Activated naive CD8-positive, alpha-beta T cell treated with anti-CD3 and anti-CD28 coated beads, Interleukin-2, amount 50 U/mL, for 16 hours (primary cell): ENCODE results near the gene HTATSF1.

Experiments used
- DNase-seq: peaks from one replicate; pipeline ENCODE4 v3.0.0-alpha.2; 2020; ENCODE audit warnings: low read depth, low spot score

Gene HTATSF1, protein sequence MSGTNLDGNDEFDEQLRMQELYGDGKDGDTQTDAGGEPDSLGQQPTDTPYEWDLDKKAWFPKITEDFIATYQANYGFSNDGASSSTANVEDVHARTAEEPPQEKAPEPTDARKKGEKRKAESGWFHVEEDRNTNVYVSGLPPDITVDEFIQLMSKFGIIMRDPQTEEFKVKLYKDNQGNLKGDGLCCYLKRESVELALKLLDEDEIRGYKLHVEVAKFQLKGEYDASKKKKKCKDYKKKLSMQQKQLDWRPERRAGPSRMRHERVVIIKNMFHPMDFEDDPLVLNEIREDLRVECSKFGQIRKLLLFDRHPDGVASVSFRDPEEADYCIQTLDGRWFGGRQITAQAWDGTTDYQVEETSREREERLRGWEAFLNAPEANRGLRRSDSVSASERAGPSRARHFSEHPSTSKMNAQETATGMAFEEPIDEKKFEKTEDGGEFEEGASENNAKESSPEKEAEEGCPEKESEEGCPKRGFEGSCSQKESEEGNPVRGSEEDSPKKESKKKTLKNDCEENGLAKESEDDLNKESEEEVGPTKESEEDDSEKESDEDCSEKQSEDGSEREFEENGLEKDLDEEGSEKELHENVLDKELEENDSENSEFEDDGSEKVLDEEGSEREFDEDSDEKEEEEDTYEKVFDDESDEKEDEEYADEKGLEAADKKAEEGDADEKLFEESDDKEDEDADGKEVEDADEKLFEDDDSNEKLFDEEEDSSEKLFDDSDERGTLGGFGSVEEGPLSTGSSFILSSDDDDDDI

DNA sequence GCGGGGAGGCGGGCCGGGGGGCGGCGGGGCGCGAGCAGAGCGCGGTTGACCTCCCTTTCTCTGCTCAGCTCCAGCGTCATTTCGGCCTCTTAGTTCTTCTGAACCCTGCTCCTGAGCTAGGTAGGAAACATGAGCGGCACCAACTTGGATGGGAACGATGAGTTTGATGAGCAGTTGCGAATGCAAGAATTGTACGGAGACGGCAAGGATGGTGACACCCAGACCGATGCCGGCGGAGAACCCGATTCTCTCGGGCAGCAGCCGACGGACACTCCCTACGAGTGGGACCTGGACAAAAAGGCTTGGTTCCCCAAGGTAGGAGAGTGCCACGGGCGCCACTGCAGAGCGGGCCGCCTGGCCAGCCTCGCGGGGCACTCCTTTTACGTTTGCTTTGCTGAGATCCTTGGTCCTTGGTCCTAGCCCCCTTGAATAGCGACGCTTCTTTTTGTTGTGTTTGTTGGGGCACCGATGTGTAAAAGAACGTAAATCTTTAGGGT is at the start of gene HTATSF1:
TSS of gene HTATSF1 (plus strand) at position 37 of the 497 bp plus-strand sequence. CDS start at position 130, 93 bp downstream.
- no peak for DNase-seq

DNA sequence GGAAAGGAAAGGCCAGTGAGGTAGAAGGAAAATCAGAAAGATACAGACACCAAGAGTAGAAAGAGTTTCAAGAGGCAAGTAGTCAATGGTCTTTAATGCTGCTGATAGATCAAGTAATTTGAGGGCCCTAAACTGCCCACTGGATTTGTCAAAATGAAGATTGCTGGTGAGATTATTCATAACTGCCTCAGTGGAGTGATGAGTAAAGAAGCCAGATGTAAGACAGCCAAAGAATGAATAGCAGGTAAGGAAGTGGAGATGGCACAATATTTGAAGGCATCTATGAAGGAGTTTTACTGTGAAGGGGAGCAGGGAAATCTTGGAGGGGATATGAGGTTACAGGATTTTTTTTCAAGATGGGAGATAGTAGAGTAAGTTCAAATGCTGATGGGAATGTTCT is 49.4 kb upstream of the HTATSF1 start:
- no peak for DNase-seq

DNA sequence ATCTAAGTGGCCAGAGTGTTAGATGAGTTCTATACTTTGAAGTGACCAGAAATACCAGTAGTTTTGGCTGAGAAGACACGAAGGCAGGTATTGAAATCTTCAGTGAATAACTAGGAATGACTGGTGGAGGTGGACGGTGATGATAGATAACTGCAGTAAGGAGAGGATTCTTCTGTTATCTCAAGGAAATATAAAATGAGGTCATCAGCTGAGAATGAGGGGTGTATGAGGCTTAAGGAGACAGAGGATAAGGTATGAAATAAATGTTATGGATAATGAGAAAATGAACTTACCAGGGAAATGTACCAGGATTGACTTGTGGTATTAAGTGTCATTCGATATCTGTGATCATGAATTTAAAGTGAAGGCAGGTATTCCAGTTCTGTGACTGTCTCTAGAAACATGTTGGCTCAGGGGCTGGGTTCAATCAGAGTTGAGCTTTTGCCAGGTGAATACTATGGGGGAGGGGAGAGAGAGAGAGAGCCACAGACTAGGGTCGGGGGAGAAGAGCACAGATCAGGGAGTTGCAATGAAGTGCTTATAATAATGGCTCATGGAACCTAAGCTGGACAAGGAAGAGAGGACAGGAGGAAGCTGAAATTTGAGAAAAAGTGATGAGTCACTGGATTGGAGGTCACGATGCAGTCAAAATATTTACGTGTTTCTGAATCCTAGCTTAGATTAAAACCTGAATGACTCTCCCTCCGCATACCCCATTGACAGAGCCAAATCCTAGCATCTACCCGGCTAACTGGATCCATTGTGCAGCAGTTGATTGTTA is 47.2 kb upstream of the HTATSF1 start:
- DNase-seq, result no peak

DNA sequence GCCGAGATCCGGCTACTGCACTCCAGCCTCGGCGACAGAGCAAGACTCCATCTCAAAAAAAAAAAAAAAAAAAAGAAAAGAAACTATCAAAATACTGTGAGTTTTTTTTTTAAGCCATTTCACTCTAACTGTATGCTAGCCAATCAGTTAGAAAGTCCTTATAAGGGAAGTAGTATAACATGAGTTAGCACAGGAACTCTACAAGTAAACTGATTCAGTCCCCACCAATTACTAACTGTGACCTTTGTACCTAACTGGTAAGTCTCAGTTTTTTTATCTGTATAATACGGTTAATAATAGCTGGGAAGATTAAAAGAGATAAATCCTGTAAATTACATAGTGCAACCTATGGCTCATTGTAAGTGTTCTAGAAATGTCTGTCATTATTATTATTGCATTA is 44.8 kb upstream of the HTATSF1 start:
- DNase-seq, result no peak

DNA sequence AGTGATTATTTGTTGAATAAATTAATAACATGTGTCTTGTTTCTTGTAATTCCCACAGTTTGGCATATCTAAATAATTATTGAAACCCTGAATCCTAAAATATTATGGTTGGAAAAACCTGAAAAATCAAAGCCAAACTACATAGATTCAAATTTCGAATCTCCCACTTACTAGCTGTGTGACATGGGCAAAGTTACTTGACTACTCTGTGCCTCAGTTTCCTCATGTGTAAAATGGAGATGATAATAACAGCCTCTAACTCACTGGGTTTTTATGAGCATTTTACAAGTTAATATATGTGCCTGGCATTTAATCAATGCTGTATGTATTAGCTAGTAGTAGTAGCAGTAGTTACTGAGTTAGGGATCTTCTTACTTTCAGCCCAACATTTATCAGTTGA is 44.3 kb upstream of the HTATSF1 start:
- DNase-seq, result no peak

DNA sequence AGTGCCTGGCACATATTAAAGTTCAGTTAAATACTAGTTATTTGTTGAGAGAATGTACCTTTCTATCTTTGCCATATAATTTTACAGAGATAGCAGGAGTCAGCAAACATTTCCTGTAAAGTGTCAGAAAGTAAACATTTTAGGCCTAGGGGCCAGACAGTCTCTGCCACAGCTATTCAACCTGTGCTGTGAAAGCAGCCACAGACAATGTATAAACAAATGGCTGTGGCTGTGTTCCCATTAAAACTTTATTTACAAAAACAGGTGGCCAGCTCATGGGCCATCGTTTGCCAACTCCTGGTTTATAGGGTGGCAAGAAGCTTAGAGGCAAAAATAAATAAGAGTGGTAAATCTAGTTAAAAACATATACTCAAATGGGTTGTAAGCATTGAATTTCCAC is 43.6 kb upstream of the HTATSF1 start:
- DNase-seq, result no peak

DNA sequence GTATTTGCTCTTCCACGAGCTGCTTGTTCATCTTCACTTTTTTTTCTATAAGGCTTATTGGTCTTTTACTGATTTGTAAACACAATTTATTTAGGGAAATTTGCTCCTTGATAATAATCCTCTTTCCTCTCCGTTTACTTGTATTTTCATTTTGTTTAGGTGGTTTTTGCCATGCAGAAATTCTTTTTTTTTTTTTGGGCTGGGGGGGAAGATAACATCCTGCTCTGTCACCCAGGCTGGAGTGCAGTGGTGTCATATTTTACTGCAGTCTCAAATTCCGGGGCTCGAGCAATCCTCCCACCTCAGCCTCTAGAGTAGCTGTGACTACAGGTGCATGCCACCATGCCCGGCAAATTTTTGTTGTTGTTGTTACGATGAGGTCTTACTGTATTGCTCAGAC is 41.3 kb upstream of the HTATSF1 start:
- DNase-seq, result no peak

DNA sequence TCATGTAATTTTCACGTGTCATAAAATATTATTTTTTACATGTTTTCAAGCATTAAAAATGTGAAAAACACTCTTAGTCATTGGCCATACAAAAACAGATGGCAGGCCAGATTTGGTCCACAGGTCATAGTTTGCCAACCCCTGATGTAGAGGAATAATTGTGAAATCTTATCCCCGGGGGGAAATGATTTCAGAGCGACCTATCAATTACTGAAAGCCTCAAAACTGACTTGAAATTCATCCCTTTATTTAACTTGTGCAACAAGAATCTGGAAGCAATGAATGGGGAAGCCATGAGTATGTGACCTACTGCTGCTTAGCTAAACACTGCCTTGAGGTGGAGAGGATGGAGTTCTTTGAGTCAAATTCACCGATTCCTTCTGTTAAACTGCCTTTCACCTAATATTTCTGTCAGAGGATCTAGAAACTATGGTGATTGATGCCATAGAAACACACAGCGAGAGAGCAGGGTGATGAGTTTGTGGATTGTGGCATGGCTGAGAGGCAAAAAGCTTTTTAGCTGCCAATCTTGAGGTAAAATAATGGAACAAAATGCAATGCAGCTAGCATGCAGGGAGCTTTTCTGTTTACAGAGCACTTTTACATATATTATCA is 40.0 kb upstream of the HTATSF1 start:
- DNase-seq, result no peak

DNA sequence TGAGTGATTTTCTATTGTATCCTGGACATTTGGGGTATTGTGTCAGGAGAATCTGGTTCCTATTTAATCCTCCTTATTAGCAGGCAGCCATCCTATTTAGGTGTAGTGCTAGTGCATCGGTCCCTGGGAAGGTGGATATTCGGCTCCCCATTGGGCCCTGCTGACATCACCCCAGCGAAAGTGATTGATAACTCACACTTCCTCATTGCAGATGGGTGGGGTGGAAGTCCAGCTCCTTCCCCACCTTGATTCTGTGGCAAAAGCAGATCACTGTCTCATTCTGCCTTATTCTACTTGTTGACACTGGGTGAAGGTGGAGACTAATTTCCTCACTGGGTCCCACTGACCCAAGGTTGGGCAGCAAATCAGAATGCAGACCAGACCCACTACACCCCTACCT is 32.8 kb upstream of the HTATSF1 start:
- no peak for DNase-seq

DNA sequence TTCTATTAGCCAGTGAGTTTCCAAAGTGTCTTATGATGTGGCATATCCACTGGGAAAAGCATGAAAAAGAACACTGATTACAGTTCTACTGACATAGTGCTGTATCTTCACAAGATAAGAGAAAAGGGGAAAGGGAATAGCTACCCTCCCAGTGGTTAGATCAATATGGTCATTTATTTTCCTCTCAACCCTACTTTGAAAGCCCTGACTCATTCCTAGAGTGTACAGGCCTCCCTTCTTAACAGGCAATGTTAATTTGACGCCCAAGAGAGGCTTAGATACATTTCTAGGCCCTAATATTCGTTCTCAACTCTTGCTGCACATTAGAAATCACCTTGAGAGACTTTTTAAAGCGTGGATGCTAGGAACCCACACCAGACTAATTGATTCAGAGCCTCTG is 30.1 kb upstream of the HTATSF1 start:
- DNase-seq, result no peak

DNA sequence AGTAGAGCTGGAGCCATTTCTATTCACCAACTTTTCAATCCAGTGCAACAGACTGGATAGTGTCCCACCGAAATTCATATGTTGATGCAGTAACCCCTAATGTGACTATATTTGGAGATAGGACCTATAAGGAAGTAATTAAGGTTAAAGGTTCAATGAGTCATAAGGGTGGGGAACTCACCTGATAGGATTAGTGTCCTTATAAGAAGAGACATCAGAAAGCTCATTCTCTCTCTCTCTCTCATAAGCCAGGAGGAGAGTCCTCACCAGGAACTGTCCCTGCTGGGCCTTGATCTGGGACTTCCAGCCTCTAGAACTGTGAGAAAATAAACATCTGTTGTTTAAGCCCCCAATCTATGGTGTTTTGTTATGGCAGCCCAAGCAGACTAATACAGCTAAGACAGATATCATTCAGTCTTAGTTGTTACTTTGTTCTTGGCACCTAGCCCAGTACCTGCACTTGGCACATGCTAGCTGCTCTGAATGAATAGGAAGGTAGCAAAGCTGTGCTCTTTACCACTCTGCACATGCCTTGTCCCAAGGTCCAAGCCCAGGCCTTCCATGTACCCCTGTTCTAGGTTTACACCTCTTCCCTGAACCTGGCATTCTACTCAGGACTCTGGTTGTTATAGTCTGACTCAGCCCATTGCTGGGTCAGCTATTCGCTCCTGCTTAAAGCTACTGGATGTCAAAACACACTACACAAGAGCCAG is 28.8 kb upstream of the HTATSF1 start:
- no peak for DNase-seq

DNA sequence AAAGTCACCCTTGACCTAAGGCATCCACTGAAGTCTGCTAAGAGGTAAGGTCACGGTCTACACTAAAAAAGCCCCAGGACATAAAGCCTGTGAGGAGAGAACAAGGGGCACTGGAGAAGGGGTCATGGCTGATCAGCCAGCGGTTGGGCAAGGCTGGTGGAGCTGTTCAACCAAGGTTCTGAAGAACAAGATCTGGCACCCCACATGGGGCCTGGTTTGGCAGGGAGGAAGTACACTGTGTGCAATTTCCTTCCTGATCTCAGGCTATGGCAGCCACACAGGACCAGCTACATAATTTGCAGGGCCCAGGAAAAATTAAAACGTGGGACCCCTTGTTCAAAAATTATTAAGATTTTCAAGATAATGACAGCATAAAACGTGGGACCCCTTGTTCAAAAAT is 23.7 kb upstream of the HTATSF1 start:
- DNase-seq, result no peak

DNA sequence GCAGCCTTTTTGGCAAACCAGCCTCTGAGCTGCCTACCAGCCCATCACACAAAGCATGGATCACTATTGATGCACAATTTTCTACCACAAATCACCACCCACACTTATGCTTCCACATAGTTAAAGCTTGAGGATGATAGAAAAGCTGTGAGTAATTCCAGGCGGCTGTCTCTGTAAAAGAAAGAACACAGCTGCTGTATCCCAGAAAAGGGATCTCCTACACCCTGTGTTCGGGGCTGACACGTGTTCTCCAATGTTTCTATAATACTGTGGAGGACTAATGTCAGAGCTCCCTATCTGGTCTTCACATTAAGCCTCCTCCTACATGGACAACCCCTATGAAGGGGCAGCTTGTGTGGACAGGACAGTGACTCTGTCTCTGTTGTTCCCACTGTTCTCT is 22.2 kb upstream of the HTATSF1 start:
- no peak for DNase-seq

DNA sequence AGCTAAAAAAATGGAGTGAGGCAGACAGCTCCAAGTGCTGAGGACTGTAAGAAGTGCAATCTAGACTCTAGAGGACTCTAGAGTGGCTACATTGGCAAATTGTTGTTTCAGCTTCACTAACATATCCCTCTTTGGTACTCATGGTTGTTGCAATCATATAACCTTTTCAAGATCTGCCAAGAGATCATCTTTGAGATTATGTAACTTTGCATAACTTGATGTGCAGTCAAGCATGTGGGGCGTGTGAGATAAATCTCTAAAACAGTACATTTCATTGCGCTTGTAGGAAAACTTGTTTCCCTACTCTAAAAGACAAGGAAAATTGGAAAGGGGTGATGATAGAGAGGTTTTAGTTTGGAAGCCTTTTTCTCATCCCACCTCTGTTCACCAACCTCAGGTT is 20.9 kb upstream of the HTATSF1 start:
- DNase-seq, result no peak

DNA sequence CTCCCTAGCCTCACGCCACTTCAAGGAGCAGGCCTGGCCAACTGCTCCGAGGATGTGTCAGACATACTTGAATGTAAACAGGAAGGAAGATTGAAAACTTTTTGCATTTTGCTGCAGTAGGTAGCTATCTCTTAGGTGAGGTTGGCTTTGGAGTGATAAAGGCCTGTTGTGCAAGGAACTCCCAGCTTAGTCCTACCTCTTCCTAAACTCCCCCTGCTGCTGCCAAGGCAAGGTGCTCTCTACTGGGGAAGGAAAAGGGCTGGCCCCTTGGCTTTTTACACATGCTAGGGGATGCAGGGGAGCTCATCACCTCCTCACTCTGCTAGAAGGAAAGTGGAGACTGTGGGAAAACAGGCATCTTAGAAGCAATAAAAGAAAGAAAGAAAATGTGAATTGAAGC is 20.4 kb upstream of the HTATSF1 start:
- no peak for DNase-seq

DNA sequence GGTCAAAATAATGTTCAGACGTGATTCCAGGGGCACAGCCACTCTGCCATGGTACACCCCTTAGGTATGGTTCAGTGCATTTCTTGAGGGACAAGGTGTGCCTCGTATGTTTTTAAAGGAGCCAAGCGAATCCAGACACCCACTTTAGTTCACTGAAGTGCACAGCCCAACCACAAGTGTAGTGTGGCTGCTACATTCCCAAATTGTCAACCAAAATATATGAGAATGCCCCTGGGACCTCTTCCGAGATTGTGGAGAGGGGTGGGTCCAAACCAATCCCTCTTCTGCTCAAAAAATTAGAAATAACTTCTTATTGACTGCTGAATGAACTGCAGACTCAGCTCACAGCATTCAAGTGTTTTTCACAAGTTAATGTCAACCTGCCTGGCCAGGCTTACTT is 17.0 kb upstream of the HTATSF1 start:
- DNase-seq, result no peak

DNA sequence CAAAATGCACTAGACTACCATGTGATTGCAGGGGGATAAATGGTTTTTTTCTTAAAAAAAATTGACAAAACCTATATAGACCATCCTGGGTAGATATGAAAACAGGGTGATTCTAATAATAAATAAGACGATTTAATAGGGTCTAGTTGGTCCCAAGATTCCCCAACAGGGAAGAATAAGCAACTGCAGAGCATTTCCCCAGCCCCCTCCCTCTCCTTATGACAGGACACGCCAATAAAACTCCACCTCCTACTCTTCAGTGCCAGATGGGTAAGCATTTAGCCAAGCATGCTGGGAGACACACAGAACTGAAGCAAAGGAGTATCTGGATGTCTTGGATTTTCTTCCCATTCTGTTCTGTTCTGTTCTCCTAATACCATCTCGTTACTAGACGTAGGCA is 9.7 kb upstream of the HTATSF1 start, which contains the start of gene BRS3:
TSS of gene BRS3 (plus strand) at position 301 of the 400 bp plus-strand sequence. CDS start 168 bp downstream, outside the sequence.
- DNase-seq, result no peak

DNA sequence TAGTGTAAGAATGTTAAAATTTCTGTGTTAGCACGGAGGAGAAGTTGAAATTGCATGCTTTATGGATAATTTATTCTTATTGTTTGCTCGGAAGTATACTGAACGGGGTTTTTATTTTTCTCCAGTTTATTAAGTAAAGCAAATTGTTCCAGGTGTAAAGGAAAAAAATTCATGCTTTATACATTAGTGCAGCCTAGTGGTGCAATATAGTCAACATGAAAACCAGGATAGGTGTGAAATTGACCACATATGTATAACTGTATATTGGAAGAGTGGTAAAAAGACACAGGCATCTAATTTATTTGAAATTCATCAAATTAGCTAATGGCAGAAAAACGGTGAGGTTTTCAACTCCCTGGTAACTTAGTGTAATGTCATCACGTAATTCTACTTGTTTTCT is 8.7 kb upstream of the HTATSF1 start:
- DNase-seq, result no peak

DNA sequence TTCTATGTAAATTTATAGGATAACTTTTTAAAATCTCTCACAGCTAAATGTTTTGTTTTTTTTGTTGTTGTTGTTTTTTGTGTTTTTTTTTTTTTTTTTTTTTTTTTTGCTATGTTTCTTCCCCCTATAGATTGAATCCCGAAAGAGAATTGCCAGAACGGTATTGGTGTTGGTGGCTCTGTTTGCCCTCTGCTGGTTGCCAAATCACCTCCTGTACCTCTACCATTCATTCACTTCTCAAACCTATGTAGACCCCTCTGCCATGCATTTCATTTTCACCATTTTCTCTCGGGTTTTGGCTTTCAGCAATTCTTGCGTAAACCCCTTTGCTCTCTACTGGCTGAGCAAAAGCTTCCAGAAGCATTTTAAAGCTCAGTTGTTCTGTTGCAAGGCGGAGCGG is 5.6 kb upstream of the HTATSF1 start:
- no peak for DNase-seq

DNA sequence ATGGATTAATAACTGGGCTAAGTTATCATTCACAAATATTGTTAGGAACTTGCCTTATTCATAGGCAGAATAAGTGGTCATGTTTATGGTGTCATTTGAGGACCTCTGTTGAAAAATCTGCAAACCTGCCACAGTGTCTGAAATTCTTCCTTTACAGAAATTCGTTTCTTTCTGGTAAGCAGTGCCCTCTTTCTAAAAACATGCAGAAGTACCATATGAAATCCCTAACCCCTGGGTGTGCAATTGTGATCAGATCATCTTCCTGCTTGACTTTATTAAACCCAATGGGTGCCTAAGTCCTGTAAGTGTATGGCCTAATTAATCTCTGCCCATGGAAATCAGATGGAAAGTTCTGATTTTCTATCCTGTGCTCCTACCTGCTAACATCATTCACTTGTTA is 4.4 kb upstream of the HTATSF1 start:
- no peak for DNase-seq

DNA sequence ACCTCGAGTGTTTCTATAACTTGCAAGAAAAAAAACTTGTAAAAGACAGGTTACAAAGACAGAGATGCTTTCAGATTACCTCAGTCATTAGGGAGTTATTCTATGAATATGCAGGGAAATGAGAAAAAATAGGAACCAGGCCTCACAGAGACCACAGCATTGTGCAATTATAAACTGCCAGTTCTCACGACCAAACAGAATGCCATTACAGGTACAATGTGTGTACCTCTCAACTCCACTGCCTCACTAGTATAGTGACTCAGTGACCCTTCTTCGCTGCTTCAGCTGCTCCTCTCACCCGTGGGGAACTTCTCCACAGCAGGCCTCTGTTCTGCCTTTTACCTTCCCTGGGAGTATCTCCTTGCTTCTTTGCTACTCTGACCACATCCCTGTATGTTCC is 2.3 kb upstream of the HTATSF1 start:
- DNase-seq, result no peak
